Hindlimb muscle (tissue), 1 donor: ENCODE results near the gene SAMD4B. TPM values are rescaled to one million over a fixed set of nuclear protein-coding genes. Genes with fewer than 3 reads are reported as not detected.
"Not testable (repeated sequence)": the region's sequence is repeated elsewhere in the genome, so short reads cannot be mapped to it uniquely, and the experiment has no call there.

Experiments used
- DNase-seq: peaks from one replicate; pipeline ENCODE4 v3.0.0-alpha.2; 2013
- polyA plus RNA-seq: library from polyadenylated mRNA; unstranded; fragments of 120-200 nt; gene quantifications from one replicate; pipeline ENCODE4 v1.2.1, GENCODE V29; 2013; ENCODE audit not compliant: insufficient read length

The SAMD4B gene
- polyA plus RNA-seq, 1 donor: 92.8 TPM

GRCh38 chr19:39365531-39365930, 23.3 kb downstream of the SAMD4B start:
- DNase-seq: no peak

GRCh38 chr19:39369200-39369599, 27.0 kb downstream of the SAMD4B start:
- DNase-seq: no peak

- no peak for DNase-seq
Measured at GRCh38 chr19:39370735-39371134, 28.5 kb downstream of the SAMD4B start.

- peak; percentile 87 for DNase-seq
Measured at GRCh38 chr19:39372047-39372802, 30.0 kb downstream of the SAMD4B start.

GRCh38 chr19:39372941-39373340, 30.7 kb downstream of the SAMD4B start:
- no peak for DNase-seq

- no peak for DNase-seq
Measured at GRCh38 chr19:39375929-39376328, 33.7 kb downstream of the SAMD4B start.

- no peak for DNase-seq
Measured at GRCh38 chr19:39377373-39378362, 35.4 kb downstream of the SAMD4B start.

- not testable (repeated sequence) for DNase-seq
Measured at GRCh38 chr19:39379366-39379765, 37.1 kb downstream of the SAMD4B start.

- peak; percentile 53 for DNase-seq
Measured at GRCh38 chr19:39379865-39380396, 37.7 kb downstream of the SAMD4B start.

GRCh38 chr19:39380521-39381502, 38.6 kb downstream of the SAMD4B start:
- DNase-seq: no peak

GRCh38 chr19:39381910-39382611, 39.8 kb downstream of the SAMD4B start:
- DNase-seq: no peak

- DNase-seq: no peak
Measured at GRCh38 chr19:39382991-39383828, 41.0 kb downstream of the SAMD4B start.

GRCh38 chr19:39384839-39385568, 42.8 kb downstream of the SAMD4B start:
- DNase-seq: no peak

GRCh38 chr19:39385629-39386411, 43.6 kb downstream of the SAMD4B start:
- no peak for DNase-seq

GRCh38 chr19:39386557-39386956, 44.3 kb downstream of the SAMD4B start:
- no peak for DNase-seq

GRCh38 chr19:39388657-39389056, 46.4 kb downstream of the SAMD4B start:
- DNase-seq: no peak

GRCh38 chr19:39389631-39390414, 47.6 kb downstream of the SAMD4B start:
- DNase-seq: no peak

GRCh38 chr19:39390451-39390750, 48.2 kb downstream of the SAMD4B start:
- no peak for DNase-seq
